GM18505 (cell line): Measurements from ENCODE around the gene KIAA0319L.

Experiments used
- ATAC-seq: cut with Tn5 transposase; IDR thresholded peaks from one replicate; pipeline ENCODE4 v1.9.1; 2021; ENCODE audit not compliant: unreplicated experiment
- POLR2A ChIP-seq: IDR thresholded peaks from 4 replicates; pipeline ENCODE4 v1.6.1; 2011; ENCODE audit warnings: borderline replicate concordance; ENCODE audit not compliant: insufficient read depth, insufficient read length; ENCODE audit errors: extremely low read depth

Gene KIAA0319L

GRCh38 chr1:35575416-35575958 lies 18.3 kb upstream of the KIAA0319L start:
- TF ChIP-seq POLR2A = no peak
- ATAC-seq = no peak

GRCh38 chr1:35574655-35575415 lies 17.6 kb upstream of the KIAA0319L start:
- no peak for TF ChIP-seq POLR2A
- ATAC-seq = no peak

- no peak for TF ChIP-seq POLR2A
Measured at GRCh38 chr1:35574125-35574654, 17.0 kb upstream of the KIAA0319L start.

GRCh38 chr1:35573198-35574124 lies 16.3 kb upstream of the KIAA0319L start, which contains the start of gene TFAP2E:
TSS of gene TFAP2E (plus strand) at chr1:35573314. CDS start at chr1:35573578, 264 bp downstream.
- no peak for TF ChIP-seq POLR2A
- ATAC-seq = no peak

More at GRCh38 chr1:35574125-35574654, 17.0 kb upstream of the KIAA0319L start:
- ATAC-seq = no peak

- ATAC-seq = no peak
- no peak for TF ChIP-seq POLR2A
Measured at GRCh38 chr1:35572296-35572695, 15.1 kb upstream of the KIAA0319L start.

- no peak for ATAC-seq
- TF ChIP-seq POLR2A = no peak
Measured at GRCh38 chr1:35571263-35571662, 14.1 kb upstream of the KIAA0319L start.

GRCh38 chr1:35570589-35571137 lies 13.5 kb upstream of the KIAA0319L start:
- ATAC-seq = no peak
- TF ChIP-seq POLR2A = no peak

- ATAC-seq = no peak
- no peak for TF ChIP-seq POLR2A
Measured at GRCh38 chr1:35569936-35570335, 12.7 kb upstream of the KIAA0319L start.

GRCh38 chr1:35568975-35569395 lies 11.8 kb upstream of the KIAA0319L start:
- ATAC-seq = no peak
- no peak for TF ChIP-seq POLR2A

- ATAC-seq = no peak
- TF ChIP-seq POLR2A = no peak
Measured at GRCh38 chr1:35567947-35568558, 10.8 kb upstream of the KIAA0319L start.

GRCh38 chr1:35565742-35566133 lies 8.5 kb upstream of the KIAA0319L start:
- TF ChIP-seq POLR2A = no peak
- ATAC-seq = no peak
